ENCODE measurements around the gene SMOC1. TPM values are rescaled to one million over a fixed set of nuclear protein-coding genes. Genes with fewer than 3 reads are reported as not detected.
A peak's percentile ranks its signal among the peaks of the same experiment; 100 is the strongest.

Gene SMOC1
- total RNA-seq, 2 donors from 2014 or later: not detected

DNA sequence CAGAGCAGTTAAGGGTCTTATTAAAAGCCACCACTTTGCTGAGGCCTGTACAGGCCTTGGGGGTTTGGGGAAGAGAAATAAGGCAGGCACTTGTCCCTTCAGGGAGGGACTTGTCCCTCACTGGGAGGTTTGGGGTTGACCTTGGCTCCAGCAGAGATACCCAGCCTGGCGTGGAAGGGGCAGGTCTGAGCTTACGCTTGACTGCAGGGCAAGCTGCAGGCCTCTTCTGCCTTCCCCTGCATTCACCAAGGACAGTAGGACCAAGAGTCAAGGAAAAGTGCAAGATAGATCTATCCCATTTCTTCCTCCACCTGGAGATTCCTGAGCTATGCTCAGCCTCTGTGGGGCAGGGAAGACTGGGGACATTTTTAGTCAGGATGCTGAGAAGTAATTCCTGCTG lies 154.3 kb downstream of the SMOC1 start:
- no peak for DNase-seq
- no peak overlapping the region for H3K4me3 Mint-ChIP-seq
- H3K4me3 ChIP-seq (ENCODE audit: low read length): no peak overlapping the region
- 90 to 100% methylated on average over 2 of the region's 2 CpGs for WGBS, 2 experiments (ENCODE audit: insufficient coverage in 1 of 2, insufficient read length in 1 of 2)
- H3K9me3 Mint-ChIP-seq: no peaks in the 10 kb centered on the region
- H3K4me1 ChIP-seq (ENCODE audit: control insufficient read depth, insufficient read depth, low read length): peaks cover 5% of the 10 kb centered on the region
- TF ChIP-seq, protein P1, sequence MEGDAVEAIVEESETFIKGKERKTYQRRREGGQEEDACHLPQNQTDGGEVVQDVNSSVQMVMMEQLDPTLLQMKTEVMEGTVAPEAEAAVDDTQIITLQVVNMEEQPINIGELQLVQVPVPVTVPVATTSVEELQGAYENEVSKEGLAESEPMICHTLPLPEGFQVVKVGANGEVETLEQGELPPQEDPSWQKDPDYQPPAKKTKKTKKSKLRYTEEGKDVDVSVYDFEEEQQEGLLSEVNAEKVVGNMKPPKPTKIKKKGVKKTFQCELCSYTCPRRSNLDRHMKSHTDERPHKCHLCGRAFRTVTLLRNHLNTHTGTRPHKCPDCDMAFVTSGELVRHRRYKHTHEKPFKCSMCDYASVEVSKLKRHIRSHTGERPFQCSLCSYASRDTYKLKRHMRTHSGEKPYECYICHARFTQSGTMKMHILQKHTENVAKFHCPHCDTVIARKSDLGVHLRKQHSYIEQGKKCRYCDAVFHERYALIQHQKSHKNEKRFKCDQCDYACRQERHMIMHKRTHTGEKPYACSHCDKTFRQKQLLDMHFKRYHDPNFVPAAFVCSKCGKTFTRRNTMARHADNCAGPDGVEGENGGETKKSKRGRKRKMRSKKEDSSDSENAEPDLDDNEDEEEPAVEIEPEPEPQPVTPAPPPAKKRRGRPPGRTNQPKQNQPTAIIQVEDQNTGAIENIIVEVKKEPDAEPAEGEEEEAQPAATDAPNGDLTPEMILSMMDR (conservative IDR thresholded peaks at IDR 0.05): no peak
- H3K27ac Mint-ChIP-seq: no peak overlapping the region
- no peak overlapping the region for H3K9ac ChIP-seq (ENCODE audit: extremely low read depth, low read length, poor library complexity, severe bottlenecking)
- H3K27me3 ChIP-seq (ENCODE audit: control insufficient read depth, insufficient read depth, low read length, poor library complexity, severe bottlenecking): peaks cover 7% of the 10 kb centered on the region
- no peaks in the 10 kb centered on the region for H3K36me3 Mint-ChIP-seq (ENCODE audit: low read depth)
- H3K36me3 ChIP-seq (ENCODE audit: control insufficient read depth, insufficient read depth, low read length): no peaks in the 10 kb centered on the region
- H3K27ac ChIP-seq (ENCODE audit: low read depth, low read length): no peak overlapping the region
- H3K4me1 Mint-ChIP-seq: peaks cover 9% of the 10 kb centered on the region
- H3K9me3 ChIP-seq (ENCODE audit: control insufficient read depth, low read length): no peaks in the 10 kb centered on the region
- H3K27me3 Mint-ChIP-seq (ENCODE audit: insufficient read depth): peaks cover 4% of the 10 kb centered on the region

DNA sequence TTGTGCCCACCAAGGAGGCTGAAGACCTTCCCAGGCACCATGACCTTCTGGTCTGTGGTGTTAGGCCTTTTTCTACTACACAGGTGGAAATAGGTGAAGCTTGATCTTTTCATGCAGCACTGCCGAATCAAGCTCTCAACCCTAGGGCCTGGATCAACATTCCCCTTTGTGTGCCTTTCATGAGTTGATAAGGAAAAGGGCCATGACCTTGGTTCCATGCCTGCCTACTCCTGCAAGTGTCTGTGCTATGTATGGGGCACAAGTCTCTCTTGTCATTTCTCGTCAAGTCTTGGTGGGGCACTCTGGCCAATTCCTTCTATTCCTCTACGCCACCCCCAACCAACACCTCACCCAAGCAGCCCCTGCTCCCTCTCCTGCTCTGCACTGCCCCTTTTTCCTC lies 155.0 kb downstream of the SMOC1 start:
- no peak overlapping the region for H3K4me3 ChIP-seq (ENCODE audit: low read length)
- no peaks in the 10 kb centered on the region for H3K36me3 ChIP-seq (ENCODE audit: control insufficient read depth, insufficient read depth, low read length)
- no peak overlapping the region for H3K4me3 Mint-ChIP-seq
- TF ChIP-seq, protein P1 (conservative IDR thresholded peaks at IDR 0.05): no peak
- H3K27ac ChIP-seq (ENCODE audit: low read depth, low read length): no peak overlapping the region
- 95% methylated on average over 3 of the region's 3 CpGs for WGBS, 2 experiments (ENCODE audit: insufficient coverage in 1 of 2, insufficient read length in 1 of 2)
- no peaks in the 10 kb centered on the region for H3K9me3 ChIP-seq (ENCODE audit: control insufficient read depth, low read length)
- peaks cover 14% of the 10 kb centered on the region for H3K27me3 ChIP-seq (ENCODE audit: control insufficient read depth, insufficient read depth, low read length, poor library complexity, severe bottlenecking)
- no peaks in the 10 kb centered on the region for H3K36me3 Mint-ChIP-seq (ENCODE audit: low read depth)
- peaks cover 5% of the 10 kb centered on the region for H3K4me1 ChIP-seq (ENCODE audit: control insufficient read depth, insufficient read depth, low read length)
- no peak overlapping the region for H3K27ac Mint-ChIP-seq
- no peaks in the 10 kb centered on the region for H3K9me3 Mint-ChIP-seq
- peaks cover 9% of the 10 kb centered on the region for H3K4me1 Mint-ChIP-seq
- H3K9ac ChIP-seq (ENCODE audit: extremely low read depth, low read length, poor library complexity, severe bottlenecking): no peak overlapping the region
- DNase-seq: no peak
- peaks cover 6% of the 10 kb centered on the region for H3K27me3 Mint-ChIP-seq (ENCODE audit: insufficient read depth)

DNA sequence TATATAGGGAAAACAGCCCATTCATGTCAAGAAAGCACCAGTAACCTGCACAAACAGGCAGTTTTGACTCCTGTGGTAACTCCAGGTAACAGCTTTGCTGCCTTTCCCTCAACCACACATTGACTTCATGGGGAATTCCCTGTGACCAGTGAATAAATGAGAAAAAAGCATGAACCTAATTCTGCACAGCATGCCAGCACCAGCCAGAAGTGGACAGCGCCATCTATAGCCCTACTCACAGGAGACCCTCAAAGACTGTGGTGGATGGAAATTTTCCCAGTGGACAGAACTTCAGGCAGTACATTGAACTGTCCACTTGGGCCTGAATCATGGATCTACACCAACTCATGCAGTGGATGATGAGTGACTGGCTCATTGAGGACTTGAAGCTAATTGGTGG lies 157.4 kb downstream of the SMOC1 start:
- WGBS, 2 experiments (ENCODE audit: insufficient coverage in 1 of 2, insufficient read length in 1 of 2): 89% methylated on average over 1 of the region's 1 CpG; no CpG with 5 or more reads in 1 of the 2 experiments
- no peaks in the 10 kb centered on the region for H3K36me3 Mint-ChIP-seq (ENCODE audit: low read depth)
- H3K27me3 ChIP-seq (ENCODE audit: control insufficient read depth, insufficient read depth, low read length, poor library complexity, severe bottlenecking): peaks cover 30% of the 10 kb centered on the region
- no peak overlapping the region for H3K27ac Mint-ChIP-seq
- H3K4me1 Mint-ChIP-seq: peaks cover 9% of the 10 kb centered on the region
- H3K9me3 Mint-ChIP-seq: no peaks in the 10 kb centered on the region
- no peak overlapping the region for H3K4me3 ChIP-seq (ENCODE audit: low read length)
- H3K4me1 ChIP-seq (ENCODE audit: control insufficient read depth, insufficient read depth, low read length): peaks cover 5% of the 10 kb centered on the region
- no peaks in the 10 kb centered on the region for H3K9me3 ChIP-seq (ENCODE audit: control insufficient read depth, low read length)
- H3K9ac ChIP-seq (ENCODE audit: extremely low read depth, low read length, poor library complexity, severe bottlenecking): no peak overlapping the region
- peak; percentile 56 for DNase-seq
- H3K36me3 ChIP-seq (ENCODE audit: control insufficient read depth, insufficient read depth, low read length): no peaks in the 10 kb centered on the region
- no peak overlapping the region for H3K27ac ChIP-seq (ENCODE audit: low read depth, low read length)
- TF ChIP-seq, protein P1 (conservative IDR thresholded peaks at IDR 0.05): peak; percentile 55
- H3K27me3 Mint-ChIP-seq (ENCODE audit: insufficient read depth): peaks cover 7% of the 10 kb centered on the region
- H3K4me3 Mint-ChIP-seq: no peak overlapping the region

Measured in endodermal cell (in vitro differentiated cells).